Ovary (tissue), 9 donors: ENCODE data around the gene ATP10B. TPM values are rescaled to one million over a fixed set of nuclear protein-coding genes. Genes with fewer than 3 reads are reported as not detected.

Source experiments
- DNase-seq, 5 donors: peaks; one replicate each; pipeline ENCODE4 v3.0.0-alpha.2; 2019 to 2020
- H3K27ac ChIP-seq, 2 donors: fragments of 200-600 bp; one replicate each; pipeline versions ENCODE4 v1.5.1 to v1.8.0; 2019 to 2022
- H3K27me3 ChIP-seq: fragments of 200-600 bp; one replicate; pipeline ENCODE4 v1.8.0; 2022
- H3K36me3 ChIP-seq: fragments of 200-600 bp; sonication (generic); one replicate; pipeline ENCODE4 v1.5.1; 2019
- H3K4me1 ChIP-seq: one replicate; pipeline ENCODE4 v1.8.1; 2013; ENCODE audit warnings: mild to moderate bottlenecking, moderate library complexity; ENCODE audit not compliant: insufficient read depth
- H3K4me3 ChIP-seq: fragments of 200-600 bp; sonication (generic); one replicate; pipeline ENCODE4 v1.5.1; 2017
- H3K9me3 ChIP-seq, 2 donors: fragments of 200-600 bp in 1 of 2; sonication (generic) in 1 of 2; one replicate each; pipeline versions ENCODE4 v1.5.1 to v1.8.1; 2013 to 2019; ENCODE audit warnings: mild to moderate bottlenecking in 1 of 2, moderate library complexity in 1 of 2
- EP300 ChIP-seq: sonication (generic); formaldehyde crosslinking; IDR thresholded peaks from one replicate; pipeline ENCODE4 v1.6.1; 2017; ENCODE audit warnings: antibody characterized with exemption
- POLR2A ChIP-seq: fragments of 450-650 bp; IDR thresholded peaks from one replicate; pipeline ENCODE4 v1.6.1; 2017; ENCODE audit warnings: antibody characterized with exemption, mild to moderate bottlenecking, moderate library complexity
- WGBS, 3 donors: extraction: QIAGEN DNeasy Blood & Tissue Kit in 1 of 3; methylation state at CpG; one replicate each; pipeline versions ENCODE4 v1.1.5 to v1.1.7; 2013 to 2017; 5-methylcytosine and 5-hydroxymethylcytosine counted together
- intact Hi-C, 4 donors: fragments of 100-400 bp; cut with DNase I; formaldehyde crosslinking; loops; one replicate each; pipeline versions ENCODE4 v1.11.0 to v1.15.1; 2022 to 2023
- polyA plus RNA-seq, 2 donors: library from polyadenylated mRNA; stranded (reverse); fragments of 200-250 nt in 1 of 2; fragments of 350-450 nt in 1 of 2; fragmentation: Illumina TruSeq in 1 of 2; extraction: RNeasy Lipid Tissue Mini Kit (QIAGEN cat#74804) in 1 of 2; gene quantifications; one replicate each; pipeline ENCODE4 v1.2.3, GENCODE V29; 2013 to 2014
- total RNA-seq, 7 donors: library from RNA; depleted of rRNA in 2 of 7; stranded (reverse); fragments of >200 nt in 2 of 7; fragmentation: NEBNext Ultra II Directional in 3 of 7; extraction: Animal tissue kit (Norgen Biotek cat#: 25700) in 3 of 7; gene quantifications; one replicate each; pipeline versions ENCODE4 v1.1.0 to v1.2.4, GENCODE V29; 2016 to 2023
- TF ChIP-seq, protein P1 (sequence below), 3 donors: fragments of 450-650 bp in 2 of 3; fragments of 200-600 bp in 1 of 3; IDR thresholded peaks; one replicate each; pipeline versions ENCODE4 v1.5.1 to v1.8.0; 2016 to 2022; ENCODE audit warnings: antibody characterized with exemption in 3 of 3, mild to moderate bottlenecking in 1 of 3
- donor health status: DM: no; HTN: no; CAD: no; lungs with moderate emphysema.
- donor health status: DM: no; HTN: no; CAD: no.
- donor health status: Bipolar disorder and iron deficiency.
- donor health status: DM: yes; HTN: yes; CAD: no.
- donor health status: DM: no; HTN: no; CAD: no.
- donor health status: DM: yes; HTN: yes; CAD: no.

Gene ATP10B
- total and polyA plus RNA-seq, 9 donors = 0.02 to 19.1 (median 0.34) TPM; not detected in 1

DNA sequence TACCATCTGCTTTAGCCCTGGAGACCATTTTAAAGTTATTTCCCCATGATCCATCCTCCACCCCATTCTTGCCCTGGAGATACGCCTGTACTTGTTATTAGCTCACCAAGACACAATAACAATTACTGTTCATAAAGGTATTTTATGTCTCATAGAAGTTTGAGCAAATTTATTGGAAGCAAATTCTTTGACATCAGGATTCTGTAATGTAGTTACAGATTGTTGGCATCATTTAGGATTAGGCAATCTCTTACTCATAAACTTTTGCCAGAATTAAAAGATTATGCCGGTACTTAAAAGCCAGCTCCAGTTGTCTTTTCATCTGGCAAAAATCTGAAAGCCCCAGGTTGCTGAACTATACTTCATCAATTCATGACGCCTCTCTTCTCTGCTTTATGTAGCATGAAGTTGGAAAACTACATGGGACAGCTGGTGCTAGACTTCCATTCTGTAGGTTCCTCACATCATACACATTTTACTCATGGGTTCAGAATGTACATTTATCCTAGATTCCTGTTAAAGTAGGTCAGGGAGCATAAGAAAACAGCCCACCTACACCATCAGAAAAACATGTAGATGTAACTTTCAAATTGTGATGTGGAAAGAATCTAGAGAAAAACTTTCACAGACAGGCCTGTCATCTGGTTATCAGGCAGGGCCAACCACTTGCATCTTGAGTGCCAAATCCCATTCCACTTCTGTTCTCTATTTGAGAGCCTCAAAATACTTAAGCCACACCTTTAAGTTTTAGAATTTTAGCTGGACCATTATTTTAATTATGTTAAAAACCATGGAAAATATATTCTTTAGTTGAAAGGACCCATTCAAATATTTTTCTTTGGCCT is 14.0 kb downstream of the ATP10B start:
- no peaks in the 10 kb centered on the region for H3K36me3 ChIP-seq
- intact Hi-C loops = no loop called here
- no peaks in the 10 kb centered on the region for H3K27me3 ChIP-seq
- H3K4me1 ChIP-seq = no peaks in the 10 kb centered on the region
- TF ChIP-seq, protein P1, sequence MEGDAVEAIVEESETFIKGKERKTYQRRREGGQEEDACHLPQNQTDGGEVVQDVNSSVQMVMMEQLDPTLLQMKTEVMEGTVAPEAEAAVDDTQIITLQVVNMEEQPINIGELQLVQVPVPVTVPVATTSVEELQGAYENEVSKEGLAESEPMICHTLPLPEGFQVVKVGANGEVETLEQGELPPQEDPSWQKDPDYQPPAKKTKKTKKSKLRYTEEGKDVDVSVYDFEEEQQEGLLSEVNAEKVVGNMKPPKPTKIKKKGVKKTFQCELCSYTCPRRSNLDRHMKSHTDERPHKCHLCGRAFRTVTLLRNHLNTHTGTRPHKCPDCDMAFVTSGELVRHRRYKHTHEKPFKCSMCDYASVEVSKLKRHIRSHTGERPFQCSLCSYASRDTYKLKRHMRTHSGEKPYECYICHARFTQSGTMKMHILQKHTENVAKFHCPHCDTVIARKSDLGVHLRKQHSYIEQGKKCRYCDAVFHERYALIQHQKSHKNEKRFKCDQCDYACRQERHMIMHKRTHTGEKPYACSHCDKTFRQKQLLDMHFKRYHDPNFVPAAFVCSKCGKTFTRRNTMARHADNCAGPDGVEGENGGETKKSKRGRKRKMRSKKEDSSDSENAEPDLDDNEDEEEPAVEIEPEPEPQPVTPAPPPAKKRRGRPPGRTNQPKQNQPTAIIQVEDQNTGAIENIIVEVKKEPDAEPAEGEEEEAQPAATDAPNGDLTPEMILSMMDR (IDR thresholded peaks at IDR 0.05) = no peak
- TF ChIP-seq EP300 = no peak
- no peak for TF ChIP-seq POLR2A
- no peak overlapping the region for H3K27ac ChIP-seq
- H3K9me3 ChIP-seq = no peaks in the 10 kb centered on the region
- no peak for DNase-seq
- no peak overlapping the region for H3K4me3 ChIP-seq
- 61 to 63% (median 61%) methylated on average over 3 of the region's 3 CpGs for WGBS, 3 donors

DNA sequence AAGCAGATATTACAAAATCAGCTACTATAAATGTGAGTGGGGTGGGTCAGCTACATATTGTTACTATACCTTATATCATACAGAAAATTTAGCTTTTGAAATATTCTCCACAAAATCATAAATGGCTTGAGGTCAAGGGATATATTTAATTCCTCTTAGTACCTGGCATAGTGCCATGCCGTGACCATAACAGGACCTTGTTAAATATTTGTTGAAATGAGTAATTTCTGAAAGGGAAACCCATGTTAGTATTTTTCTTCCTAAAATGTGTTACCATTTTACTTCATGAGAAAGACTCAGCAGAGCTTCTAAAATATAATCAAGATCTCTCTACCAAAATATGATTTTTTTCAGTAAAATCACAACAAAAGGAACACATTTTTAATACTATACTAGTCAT is 14.8 kb downstream of the ATP10B start:
- intact Hi-C loops = no loop called here
- no peaks in the 10 kb centered on the region for H3K27me3 ChIP-seq
- TF ChIP-seq POLR2A (no peak), EP300 (no peak)
- TF ChIP-seq, protein P1 (IDR thresholded peaks at IDR 0.05) = no peak
- 0 to 3% (median 0%) methylated on average over 1 of the region's 1 CpG for WGBS, 3 donors
- no peaks in the 10 kb centered on the region for H3K4me1 ChIP-seq
- H3K4me3 ChIP-seq = no peak overlapping the region
- no peaks in the 10 kb centered on the region for H3K9me3 ChIP-seq
- H3K27ac ChIP-seq = no peak overlapping the region
- H3K36me3 ChIP-seq = no peaks in the 10 kb centered on the region
- DNase-seq = no peak

DNA sequence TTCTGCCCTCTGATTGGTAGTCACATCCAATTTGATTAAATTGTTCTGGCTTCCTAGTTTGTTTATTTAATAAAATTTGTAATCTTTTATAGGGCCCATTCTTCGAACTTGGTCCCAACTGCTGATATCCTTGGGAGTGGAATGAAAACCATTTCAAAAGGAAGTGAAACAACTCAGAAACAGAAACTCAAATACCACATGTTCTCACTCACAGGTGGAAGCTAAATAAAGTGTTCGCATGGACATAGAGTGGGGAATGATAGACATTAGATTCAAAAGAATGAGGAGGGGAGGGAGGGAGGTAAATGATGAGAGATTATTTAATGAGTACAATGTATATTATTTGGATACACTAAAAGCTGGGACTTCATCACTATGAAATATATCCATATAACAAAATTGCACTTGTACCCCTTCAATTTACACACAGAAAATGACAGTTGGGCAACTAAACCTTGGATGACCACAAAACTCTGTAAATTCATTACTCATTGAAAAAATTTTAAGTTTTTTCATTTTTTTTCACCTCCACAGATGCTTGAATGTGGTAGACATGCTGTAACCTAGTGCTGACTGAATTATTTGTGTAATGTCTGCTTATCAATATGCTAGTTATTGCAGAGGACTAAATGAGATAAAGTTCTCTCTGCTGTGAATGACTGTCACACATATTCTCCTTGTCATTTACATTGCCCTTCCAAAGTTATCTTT is 16.0 kb downstream of the ATP10B start:
- no peaks in the 10 kb centered on the region for H3K4me1 ChIP-seq
- H3K9me3 ChIP-seq = no peaks in the 10 kb centered on the region
- no peaks in the 10 kb centered on the region for H3K36me3 ChIP-seq
- intact Hi-C loops = no loop called here
- no peak for DNase-seq
- WGBS, 3 donors = 49 to 67% (median 49%) methylated on average over 2 of the region's 2 CpGs
- no peaks in the 10 kb centered on the region for H3K27me3 ChIP-seq
- no peak overlapping the region for H3K4me3 ChIP-seq
- no peak overlapping the region for H3K27ac ChIP-seq
- TF ChIP-seq POLR2A (no peak), EP300 (no peak)
- TF ChIP-seq, protein P1 (IDR thresholded peaks at IDR 0.05) = no peak

DNA sequence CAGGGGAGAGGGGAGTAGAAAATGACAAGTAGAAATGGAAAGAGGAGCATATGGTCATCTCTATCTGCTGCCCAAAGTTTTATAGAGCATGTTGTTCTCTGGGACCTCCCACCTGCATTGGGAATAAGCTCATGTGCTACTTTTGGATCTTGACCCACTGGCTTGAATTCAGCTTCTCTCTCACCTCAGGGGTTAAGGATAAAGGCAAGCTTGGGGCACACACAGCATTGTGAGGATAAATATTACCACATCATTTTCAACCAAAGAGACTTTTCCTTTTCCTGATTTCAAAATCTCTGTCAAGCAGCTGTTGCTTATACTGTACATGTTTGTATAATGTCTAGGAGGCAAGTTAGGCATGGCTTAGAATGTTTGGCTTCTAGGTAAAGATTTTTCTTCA is 16.6 kb downstream of the ATP10B start:
- intact Hi-C loops = no loop called here
- no peak for DNase-seq
- H3K27me3 ChIP-seq = no peaks in the 10 kb centered on the region
- H3K9me3 ChIP-seq = no peaks in the 10 kb centered on the region
- no peak overlapping the region for H3K27ac ChIP-seq
- TF ChIP-seq, protein P1 (IDR thresholded peaks at IDR 0.05) = no peak
- TF ChIP-seq EP300 (no peak), POLR2A (no peak)
- no peaks in the 10 kb centered on the region for H3K36me3 ChIP-seq
- no peaks in the 10 kb centered on the region for H3K4me1 ChIP-seq
- no peak overlapping the region for H3K4me3 ChIP-seq
